PC-9 (cell line): Measurements from ENCODE around the gene MAGEB6. TPM values are rescaled to one million over a fixed set of nuclear protein-coding genes. Genes with fewer than 3 reads are reported as not detected.

Experiments used
- BruUV-seq: library from RNA; stranded (reverse); fragments of 400-500 nt; replicated peaks from 2 replicates; lab custom pipeline; 2021; lab: Mats Ljungman, UMichigan
- CTCF ChIA-PET: fragments of 300-600 bp; sonication (Branson Sonifier 250); formaldehyde crosslinking; loops from one replicate; lab custom pipeline; 2022; ENCODE audit warnings: antibody characterized with exemption; lab: Charles Lee
- POLR2A ChIA-PET: fragments of 300-600 bp; sonication (Branson Sonifier 250); formaldehyde crosslinking; loops from one replicate; lab custom pipeline; 2022; ENCODE audit warnings: antibody characterized with exemption; ENCODE audit not compliant: unreplicated experiment; lab: Charles Lee
- DNase-seq, 2 experiments: peaks; one replicate each; pipeline versions ENCODE4 v3.0.0 to v3.0.0-alpha.2; 2015 to 2022; ENCODE audit warnings: mixed read lengths in 1 of 2
- H2AFZ ChIP-seq: fragments of 200-600 bp; sonication (generic); 2 replicates; pipeline ENCODE4 v1.8.1; 2017; ENCODE audit warnings: antibody characterized with exemption
- H3F3A ChIP-seq: fragments of 200-600 bp; sonication (generic); 2 replicates; pipeline ENCODE4 v1.8.1; 2017; ENCODE audit warnings: antibody characterized with exemption, mild to moderate bottlenecking, low read depth; ENCODE audit not compliant: insufficient read depth
- H3K27ac ChIP-seq: fragments of 200-600 bp; sonication (generic); 2 replicates; pipeline ENCODE4 v1.6.1; 2016; ENCODE audit warnings: mixed run types
- H3K27me3 ChIP-seq: fragments of 200-600 bp; sonication (generic); 2 replicates; pipeline ENCODE4 v1.6.1; 2016; ENCODE audit warnings: low read depth, mixed run types; ENCODE audit not compliant: insufficient read depth
- H3K36me3 ChIP-seq: fragments of 200-600 bp; sonication (generic); 2 replicates; pipeline ENCODE4 v1.6.1; 2016; ENCODE audit warnings: low read depth, mixed run types
- H3K4me1 ChIP-seq: fragments of 200-600 bp; sonication (generic); replicated peaks from 2 replicates; pipeline ENCODE4 v1.6.1; 2016; ENCODE audit warnings: mixed run types; ENCODE audit not compliant: insufficient read depth
- H3K4me2 ChIP-seq: fragments of 200-600 bp; sonication (generic); 2 replicates; pipeline ENCODE4 v1.6.1; 2017; ENCODE audit warnings: mixed run types
- H3K4me3 ChIP-seq: fragments of 200-600 bp; sonication (generic); 2 replicates; pipeline ENCODE4 v1.6.1; 2016; ENCODE audit warnings: mixed run types
- H3K79me2 ChIP-seq: fragments of 200-600 bp; sonication (generic); 2 replicates; pipeline ENCODE4 v1.6.1; 2017; ENCODE audit warnings: low read depth, mixed run types
- H3K9me2 ChIP-seq: fragments of 200-600 bp; sonication (generic); 2 replicates; pipeline ENCODE4 v1.8.1; 2017; ENCODE audit warnings: mild to moderate bottlenecking; ENCODE audit not compliant: insufficient read depth
- H3K9me3 ChIP-seq: fragments of 200-600 bp; sonication (generic); 2 replicates; pipeline ENCODE4 v1.8.1; 2016; ENCODE audit warnings: low read depth; ENCODE audit not compliant: insufficient read depth
- H4K20me1 ChIP-seq: fragments of 200-600 bp; sonication (generic); 2 replicates; pipeline ENCODE4 v1.8.1; 2017; ENCODE audit not compliant: insufficient read depth
- CTCF ChIP-seq: fragments of 200-600 bp; sonication (generic); conservative IDR thresholded peaks from 2 replicates; pipeline ENCODE4 v1.6.1; 2017; ENCODE audit warnings: mixed run types, antibody characterized with exemption, mild to moderate bottlenecking, moderate library complexity
- EZH2 ChIP-seq: fragments of 200-600 bp; sonication (generic); IDR thresholded peaks from 2 replicates; pipeline ENCODE4 v1.8.0; 2017; ENCODE audit warnings: antibody characterized with exemption, low read depth
- intact Hi-C: fragments of 100-400 bp; cut with micrococcal nuclease; formaldehyde crosslinking; loops from one replicate; pipeline ENCODE4 v1.10.0; 2022; ENCODE audit not compliant: unreplicated experiment
- total RNA-seq: library from RNA; stranded (reverse); gene quantifications from 2 replicates; pipeline ENCODE4 v1.2.3, GENCODE V29; 2021

MAGEB6 gene
- total RNA-seq, 1 experiment from 2014 or later = not detected

GRCh38 chrX:26219351-26219750 is 27.1 kb downstream of the MAGEB6 start:
- Histone ChIP-seq H3K36me3 (no peaks in the 10 kb centered on the region), H2AFZ (no peak overlapping the region), H3K4me3 (no peak overlapping the region), H3K9me2 (no peaks in the 10 kb centered on the region), H3K27me3 (no peaks in the 10 kb centered on the region), H3F3A (no peaks in the 10 kb centered on the region), H3K4me1 (no peaks in the 10 kb centered on the region), H4K20me1 (no peaks in the 10 kb centered on the region), H3K9me3 (no peaks in the 10 kb centered on the region), H3K27ac (no peak overlapping the region), H3K79me2 (no peaks in the 10 kb centered on the region), H3K4me2 (no peak overlapping the region)
- ChIA-PET CTCF (no interaction called here), POLR2A (no interaction called here)
- TF ChIP-seq EZH2 = no peak
- TF ChIP-seq CTCF = no peak
- DNase-seq = no peak
- BruUV-seq = no TSS peak
- intact Hi-C loops = no loop called here

- Histone ChIP-seq H3K27ac (no peak overlapping the region), H3K27me3 (no peaks in the 10 kb centered on the region), H3K4me3 (no peak overlapping the region), H4K20me1 (no peaks in the 10 kb centered on the region), H3F3A (no peaks in the 10 kb centered on the region), H3K4me1 (no peaks in the 10 kb centered on the region), H2AFZ (no peak overlapping the region), H3K36me3 (no peaks in the 10 kb centered on the region), H3K9me2 (no peaks in the 10 kb centered on the region), H3K79me2 (no peaks in the 10 kb centered on the region), H3K4me2 (no peak overlapping the region), H3K9me3 (no peaks in the 10 kb centered on the region)
- ChIA-PET CTCF (no interaction called here), POLR2A (no interaction called here)
- intact Hi-C loops = no loop called here
- no peak for TF ChIP-seq EZH2
- TF ChIP-seq CTCF = no peak
- BruUV-seq = no TSS peak
- no peak for DNase-seq
Measured at GRCh38 chrX:26234177-26234576, 41.9 kb downstream of the MAGEB6 start.

Other genes starting within 250 kb of the MAGEB6 start
- not detected in 2 replicates for gene MAGEB18, start 54.1 kb upstream of the MAGEB6 start, total RNA-seq
- not detected in 2 replicates for gene MAGEB6B, start 31.8 kb upstream of the MAGEB6 start, total RNA-seq
- not detected in 2 replicates for gene MAGEB5, start 23.7 kb downstream of the MAGEB6 start, total RNA-seq